AML-193 (cell line): ENCODE measurements around the gene LRRN3.

Source experiments
- DNase-seq, 2 experiments: peaks; one replicate each; lab custom pipeline; 2025; lab: John Stamatoyannopoulos, UW

LRRN3 gene

GRCh38 chr7:111164442-111164841 is 73.5 kb downstream of the LRRN3 start:
- no peak for DNase-seq

- no peak for DNase-seq
Observed at GRCh38 chr7:111168182-111168581, 77.3 kb downstream of the LRRN3 start.

- no peak for DNase-seq
Observed at GRCh38 chr7:111172564-111173257, 81.8 kb downstream of the LRRN3 start.

GRCh38 chr7:111173528-111173927 is 82.6 kb downstream of the LRRN3 start:
- no peak for DNase-seq

GRCh38 chr7:111173990-111174389 is 83.1 kb downstream of the LRRN3 start:
- no peak for DNase-seq

- no peak for DNase-seq
Observed at GRCh38 chr7:111174510-111174909, 83.6 kb downstream of the LRRN3 start.
